Keratinocyte (primary cell): Measurements from ENCODE around the gene CDX2. TPM values are rescaled to one million over a fixed set of nuclear protein-coding genes. Genes with fewer than 3 reads are reported as not detected.

Experiments
- DNase-seq: peaks from one replicate; pipeline ENCODE4 v3.0.0-alpha.2; 2011; ENCODE audit warnings: low read depth, missing footprints, low spot score
- FAIRE-seq: peaks from 2 replicates; lab custom pipeline; 2011; peaks lifted over from hg19 to GRCh38; lab: Jason Lieb, UNC
- H2AFZ ChIP-seq: 2 replicates; pipeline ENCODE4 v1.6.0; 2012; ENCODE audit warnings: low read length, control low read depth, inconsistent platforms; ENCODE audit not compliant: control insufficient read depth
- H3K27ac ChIP-seq: 2 replicates; pipeline ENCODE4 v1.5.1; 2011; ENCODE audit warnings: low read length; ENCODE audit not compliant: control insufficient read depth, insufficient read depth
- H3K27me3 ChIP-seq: 3 replicates; pipeline ENCODE4 v1.6.0; 2011; ENCODE audit warnings: low read length; ENCODE audit not compliant: control insufficient read depth, insufficient read depth; ENCODE audit errors: extremely low read depth
- H3K36me3 ChIP-seq, 2 experiments: 2 replicates in 1 of 2; 3 replicates in 1 of 2; pipeline ENCODE4 v1.5.1; 2011; ENCODE audit warnings: low read length in 2 of 2, mild to moderate bottlenecking in 1 of 2; ENCODE audit not compliant: control insufficient read depth in 2 of 2, insufficient read depth in 2 of 2; ENCODE audit errors: extremely low read depth in 1 of 2
- H3K4me1 ChIP-seq: 3 replicates; pipeline ENCODE4 v1.5.1; 2011; ENCODE audit warnings: low read length; ENCODE audit not compliant: control insufficient read depth, insufficient read depth; ENCODE audit errors: extremely low read depth
- H3K4me2 ChIP-seq: 3 replicates; pipeline ENCODE4 v1.6.0; 2011; ENCODE audit warnings: low read depth, low read length; ENCODE audit not compliant: control insufficient read depth, insufficient read depth; ENCODE audit errors: extremely low read depth
- H3K4me3 ChIP-seq, 3 experiments: fragments of 200-600 bp in 1 of 3; sonication (generic) in 1 of 3; 2 replicates in 2 of 3; 3 replicates in 1 of 3; pipeline ENCODE4 v1.5.1; 2011 to 2016; ENCODE audit warnings: low read length in 3 of 3, mild to moderate bottlenecking in 3 of 3, control low read depth in 2 of 3, inconsistent platforms in 1 of 3, low read depth in 1 of 3, mixed read lengths in 1 of 3, mixed run types in 1 of 3, moderate library complexity in 1 of 3; ENCODE audit not compliant: control insufficient read depth in 2 of 3, insufficient read depth in 2 of 3; ENCODE audit errors: extremely low read depth in 1 of 3
- H3K79me2 ChIP-seq: 2 replicates; pipeline ENCODE4 v1.6.0; 2012; ENCODE audit warnings: low read length; ENCODE audit not compliant: control insufficient read depth, insufficient read depth
- H3K9ac ChIP-seq: 3 replicates; pipeline ENCODE4 v1.6.0; 2011; ENCODE audit warnings: low read length; ENCODE audit not compliant: control insufficient read depth, insufficient read depth; ENCODE audit errors: extremely low read depth
- H3K9me1 ChIP-seq: 3 replicates; pipeline ENCODE4 v1.6.0; 2011; ENCODE audit warnings: low read length; ENCODE audit not compliant: control insufficient read depth, insufficient read depth; ENCODE audit errors: extremely low read depth
- H3K9me3 ChIP-seq: 2 replicates; pipeline ENCODE4 v1.5.1; 2012; ENCODE audit warnings: low read depth, low read length; ENCODE audit not compliant: control insufficient read depth
- H4K20me1 ChIP-seq: 3 replicates; pipeline ENCODE4 v1.6.0; 2011; ENCODE audit warnings: low read length; ENCODE audit not compliant: control insufficient read depth, insufficient read depth; ENCODE audit errors: extremely low read depth
- CTCF ChIP-seq, 3 experiments: IDR thresholded peaks in 1 of 3; conservative IDR thresholded peaks in 1 of 3; optimal IDR thresholded peaks in 1 of 3; 2 replicates in 2 of 3; 3 replicates in 1 of 3; pipeline versions ENCODE3 to v1.5.1; 2011; ENCODE audit warnings: low read length in 3 of 3, mild to moderate bottlenecking in 3 of 3, moderate library complexity in 2 of 3, control low read depth in 1 of 3, inconsistent platforms in 1 of 3; ENCODE audit not compliant: insufficient read depth in 2 of 3; ENCODE audit errors: extremely low read depth in 1 of 3
- EZH2 ChIP-seq: IDR thresholded peaks from one replicate; pipeline ENCODE4 v1.6.1; 2012; ENCODE audit warnings: inconsistent platforms, mild to moderate bottlenecking, low read length, moderate library complexity
- dilution Hi-C: fragments of 300-500 bp; cut with MboI; formaldehyde crosslinking; loops from one replicate; pipeline ENCODE4 v1.7.0; 2020; ENCODE audit warnings: low sequenced_read_pairs; ENCODE audit not compliant: extremely low pct_ligation_motif_present
- polyA plus RNA-seq, 5 experiments: library from polyadenylated mRNA; depleted of rRNA in 3 of 5; stranded (reverse) in 3 of 5; stranded (forward) in 1 of 5; unstranded in 1 of 5; fragments of >200 nt; gene quantifications; 1 replicate in 1 of 5; 2 replicates in 3 of 5; 3 replicates in 1 of 5; pipeline versions ENCODE4 v1.2.1 to v1.2.3, GENCODE V29; 2011 to 2012; ENCODE audit warnings: missing spikeins in 2 of 5, low read depth in 1 of 5, low replicate concordance in 1 of 5

CDX2 gene
- polyA plus RNA-seq, 1 donor (not counting 4 experiments of a cell fraction or from before 2014, with no cell fraction given): not detected

GRCh38 chr13:27959976-27960361 is 9.1 kb downstream of the CDX2 start:
- Histone ChIP-seq H3K9me1 (no peaks in the 10 kb centered on the region), H3K9ac (no peak overlapping the region), H3K27me3 (peaks cover 53% of the 10 kb centered on the region), H3K9me3 (no peaks in the 10 kb centered on the region), H3K4me2 (peak overlapping the region; percentile 73), H3K4me3 (peak overlapping the region; percentile 21 to 55 (median 39)), H2AFZ (no peak overlapping the region), H3K36me3 (no peaks in the 10 kb centered on the region), H3K79me2 (no peaks in the 10 kb centered on the region), H3K4me1 (peaks cover 3% of the 10 kb centered on the region), H3K27ac (no peak overlapping the region), H4K20me1 (no peaks in the 10 kb centered on the region)
- DNase-seq (no peak), FAIRE-seq (no peak)
- dilution Hi-C loops: loop anchor here (25.0 kb wide), 1 partner anchor 123 kb away; no protein-coding TSS in a partner anchor
- no peak for TF ChIP-seq CTCF (optimal IDR thresholded peaks at IDR 0.05 in 1 of 3, IDR thresholded peaks at IDR 0.05 in 1 of 3, conservative IDR thresholded peaks at IDR 0.05 in 1 of 3; ENCODE audit: extremely low read depth in 1 of 3, insufficient read depth in 2 of 3, low read length in 3 of 3)
- TF ChIP-seq EZH2: no peak

- DNase-seq (no peak), FAIRE-seq (no peak)
- Histone ChIP-seq H3K4me1 (peaks cover 3% of the 10 kb centered on the region), H2AFZ (no peak overlapping the region), H4K20me1 (no peaks in the 10 kb centered on the region), H3K36me3 (no peaks in the 10 kb centered on the region), H3K79me2 (no peaks in the 10 kb centered on the region), H3K9me3 (no peaks in the 10 kb centered on the region), H3K9me1 (no peaks in the 10 kb centered on the region), H3K4me2 (no peak overlapping the region), H3K9ac (no peak overlapping the region), H3K27ac (no peak overlapping the region), H3K4me3 (no peak overlapping the region), H3K27me3 (peaks cover 57% of the 10 kb centered on the region)
- TF ChIP-seq CTCF (optimal IDR thresholded peaks at IDR 0.05 in 1 of 3, IDR thresholded peaks at IDR 0.05 in 1 of 3, conservative IDR thresholded peaks at IDR 0.05 in 1 of 3; ENCODE audit: extremely low read depth in 1 of 3, insufficient read depth in 2 of 3, low read length in 3 of 3) (no peak), EZH2 (no peak)
- dilution Hi-C loops: loop anchor here (25.0 kb wide), 1 partner anchor 119 kb away; no protein-coding TSS in a partner anchor
Observed at GRCh38 chr13:27956576-27957300, 12.4 kb downstream of the CDX2 start.
